ENCODE results near the gene MARCHF9.

MARCHF9 gene

DNA sequence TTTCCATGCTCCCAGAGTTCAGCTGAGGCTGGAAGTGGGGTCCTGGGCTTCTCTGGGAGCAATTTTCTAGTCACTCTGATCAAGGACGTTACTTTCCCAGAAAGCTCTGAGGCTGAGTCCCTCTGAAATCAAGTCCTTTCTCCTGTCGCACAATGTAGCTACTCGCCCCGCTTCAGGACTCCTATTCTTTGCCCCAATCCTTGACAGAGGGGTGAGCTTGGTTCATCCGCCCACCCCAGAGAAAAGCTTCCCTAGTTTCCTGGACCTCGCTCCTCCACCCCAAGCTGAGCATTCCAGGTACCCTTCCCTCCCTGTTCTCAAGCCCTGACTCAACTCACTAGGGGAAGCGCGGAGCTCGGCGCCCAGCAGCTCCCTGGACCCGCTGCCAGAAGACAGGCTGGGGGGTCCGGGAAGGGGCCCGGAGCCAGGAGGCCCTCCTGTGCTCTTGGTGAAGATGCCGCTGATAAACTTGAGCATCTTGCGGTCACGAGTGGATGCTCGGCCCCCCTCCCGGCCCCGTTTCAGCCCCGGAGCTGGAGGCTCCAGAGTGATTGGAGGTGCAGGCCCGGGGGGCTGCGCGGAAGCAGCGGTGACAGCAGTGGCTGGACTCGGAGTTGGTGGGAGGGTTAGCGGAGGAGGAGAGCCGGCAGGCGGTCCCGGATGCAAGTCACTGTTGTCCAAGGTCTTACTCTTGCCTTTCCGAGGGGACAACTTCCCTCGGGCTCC, 18.0 kb upstream of the MARCHF9 start:
- no peak for FAIRE-seq
- no peak for DNase-seq (ENCODE audit: extremely low spot score, insufficient read length, low read depth)

DNA sequence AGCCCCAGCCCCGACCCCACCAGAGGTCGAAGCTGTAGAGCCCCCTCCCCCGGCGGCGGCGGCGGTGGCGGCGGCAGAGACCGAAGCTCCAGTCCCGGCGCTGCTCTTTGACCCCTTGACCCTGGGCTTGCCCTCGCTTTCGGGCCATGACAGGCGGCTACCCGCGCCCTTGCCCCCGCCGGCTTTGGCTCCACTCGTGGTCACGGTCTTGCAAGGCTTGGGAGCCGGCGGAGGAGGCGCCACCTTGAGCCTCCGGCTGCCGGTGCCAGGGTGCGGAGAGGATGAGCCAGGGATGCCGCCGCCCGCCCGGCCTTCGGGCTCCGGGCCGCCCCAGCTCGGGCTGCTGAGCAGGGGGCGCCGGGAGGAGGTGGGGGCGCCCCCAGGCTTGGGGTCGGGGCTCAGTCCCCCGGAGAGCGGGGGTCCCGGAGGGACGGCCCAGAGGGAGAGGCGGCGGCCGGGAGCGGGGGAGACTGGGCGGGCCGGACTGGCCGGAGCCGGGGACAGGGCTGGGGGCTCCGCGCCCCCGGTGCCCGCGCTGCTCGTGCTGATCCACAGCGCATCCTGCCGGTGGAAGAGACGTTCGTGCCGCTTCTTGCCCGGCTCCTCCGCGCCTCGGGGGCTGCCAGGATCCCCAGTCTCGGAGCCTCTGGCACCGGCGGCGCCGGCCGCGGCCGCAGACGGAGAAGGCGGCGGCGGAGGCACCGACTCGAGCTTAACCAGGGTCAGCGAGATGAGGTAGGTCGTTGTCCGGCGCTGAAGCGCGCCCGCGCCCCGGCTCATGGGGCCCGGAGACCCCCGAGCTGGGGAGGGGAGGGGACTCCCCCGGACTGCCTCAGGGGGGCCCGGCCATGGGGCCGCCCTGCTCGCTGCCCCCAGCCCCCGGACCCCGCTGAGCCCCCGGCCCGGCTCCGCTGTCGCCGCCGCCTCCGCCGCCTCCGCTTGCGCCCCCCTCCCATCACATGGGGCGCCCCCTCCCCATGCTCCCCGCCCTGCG, 17.1 kb upstream of the MARCHF9 start:
- DNase-seq (ENCODE audit: extremely low spot score, insufficient read length, low read depth), result no peak
- FAIRE-seq, result no peak

DNA sequence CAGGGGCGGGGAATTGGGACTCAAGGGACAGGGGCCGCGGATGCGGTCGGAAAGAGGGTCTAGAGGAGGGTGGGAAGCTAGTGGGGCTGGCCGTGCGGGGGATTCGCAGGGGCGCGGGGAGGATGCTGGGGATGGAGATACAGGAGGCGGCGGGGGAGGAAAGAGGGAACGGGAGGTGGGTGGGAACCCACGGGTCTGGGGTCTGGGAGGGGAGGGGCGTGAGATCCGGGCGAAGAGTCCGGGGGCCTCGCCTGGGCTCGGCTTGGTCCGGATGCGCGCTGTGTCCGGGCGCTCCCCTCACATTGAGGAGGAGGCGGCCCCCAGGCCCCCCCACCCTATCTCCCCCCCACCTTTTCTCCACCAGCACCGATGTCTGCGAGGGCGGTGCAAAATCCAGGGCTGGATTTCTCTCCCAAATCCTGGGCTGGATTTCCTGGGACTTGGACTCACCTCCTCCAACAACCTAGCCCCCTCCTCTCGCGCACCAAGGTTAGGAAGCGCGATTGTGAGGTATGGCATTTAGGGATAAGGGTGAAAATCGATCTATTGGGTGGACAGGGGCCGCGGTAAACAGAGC, 16.2 kb upstream of the MARCHF9 start, which contains the start of gene AGAP2:
AGAP2 (minus strand) TSS at position 82 of the 577 bp plus-strand sequence. CDS start 496 bp downstream, outside the sequence.
- DNase-seq (ENCODE audit: extremely low spot score, insufficient read length, low read depth), result no peak
- FAIRE-seq, result no peak

DNA sequence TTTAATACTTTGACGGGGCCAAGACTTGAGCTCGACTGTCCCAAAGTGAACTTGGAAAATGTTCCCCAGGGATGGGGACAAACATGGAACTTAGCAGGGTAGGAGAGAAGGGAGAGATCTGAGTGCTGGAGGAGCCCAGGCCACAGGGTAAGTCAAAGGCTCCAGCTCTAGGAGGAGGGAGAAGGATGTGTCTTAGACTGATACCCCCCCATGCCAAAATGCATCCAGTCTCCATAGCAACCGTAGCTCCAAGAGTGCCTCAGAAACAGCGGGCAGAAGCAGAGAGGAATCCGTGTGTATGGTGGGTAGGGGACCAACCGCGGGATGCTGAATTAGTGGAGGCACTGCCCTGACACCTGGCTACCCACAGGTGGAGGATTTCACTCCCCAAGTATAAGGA, 15.5 kb upstream of the MARCHF9 start:
- DNase-seq (ENCODE audit: extremely low spot score, insufficient read length, low read depth) (no peak), FAIRE-seq (no peak)

DNA sequence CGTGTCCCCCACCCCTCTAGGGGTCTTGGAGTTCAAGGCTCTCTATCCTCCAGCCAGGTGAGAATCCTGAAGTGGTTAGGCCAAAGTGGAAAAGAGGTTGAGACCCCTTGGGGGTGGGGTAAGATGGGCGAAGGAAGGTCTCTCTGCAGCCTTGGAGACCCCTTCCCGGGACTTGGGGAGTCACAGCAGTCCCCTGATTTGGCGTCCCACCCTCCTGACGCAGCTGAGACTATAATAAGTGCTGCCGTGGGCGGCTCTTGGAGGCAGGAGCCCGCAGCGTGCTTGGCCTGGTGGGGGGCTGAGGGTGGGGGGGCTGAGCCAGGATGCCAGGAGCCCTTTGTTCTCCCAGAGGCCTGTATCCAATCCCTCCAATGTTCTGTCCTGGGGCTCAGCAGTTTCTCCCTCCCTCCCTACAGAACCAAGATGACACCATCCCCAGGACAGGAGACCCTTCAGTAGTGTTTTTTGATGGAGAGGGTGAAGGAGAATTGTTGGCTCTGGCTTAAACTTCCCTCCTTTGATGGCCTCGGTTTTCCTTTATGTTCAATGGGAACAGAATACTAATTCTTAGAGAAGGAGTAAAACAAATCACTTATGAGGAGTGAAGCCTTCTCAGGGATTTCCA, 14.9 kb upstream of the MARCHF9 start:
- DNase-seq (ENCODE audit: extremely low spot score, insufficient read length, low read depth), result no peak
- no peak for FAIRE-seq

DNA sequence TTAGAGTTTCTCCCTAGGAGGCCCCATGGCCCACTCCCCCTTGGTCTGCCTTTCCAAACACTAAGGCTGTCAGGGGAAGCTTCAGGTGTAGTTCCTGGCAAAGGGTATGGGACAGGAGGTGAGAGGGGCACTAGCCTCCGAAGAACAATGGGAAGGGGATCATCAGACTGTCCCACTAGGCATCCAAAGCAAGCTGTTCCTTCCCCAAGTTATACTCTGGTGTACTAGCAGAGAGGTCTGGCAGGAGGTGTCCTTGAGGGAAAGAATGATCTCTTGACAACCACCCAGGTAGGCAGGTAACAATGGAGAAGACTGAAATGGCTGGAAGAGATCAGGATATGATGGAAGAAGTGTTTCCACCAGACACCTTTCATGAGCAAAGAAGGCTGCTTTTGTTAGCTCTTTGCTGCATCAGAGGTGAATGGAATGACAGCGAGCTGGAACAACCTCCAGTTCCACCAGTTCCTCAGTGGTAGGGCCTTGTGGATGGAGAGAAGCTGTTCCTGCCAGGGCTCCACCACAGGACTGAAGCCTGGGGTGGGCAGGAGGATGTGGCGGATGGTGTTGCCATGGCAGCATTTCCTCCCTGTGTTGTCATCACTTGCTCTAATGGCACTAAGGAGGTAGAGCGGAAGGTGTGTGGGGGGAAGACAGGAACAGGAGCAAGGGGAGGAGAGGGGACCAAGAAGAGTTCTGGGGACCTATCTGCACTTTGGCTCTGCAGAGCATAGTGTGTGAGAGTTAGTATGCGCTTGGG, 14.1 kb upstream of the MARCHF9 start:
- peak; percentile 65 for DNase-seq (ENCODE audit: extremely low spot score, insufficient read length, low read depth)
- peak; percentile 81 for FAIRE-seq

DNA sequence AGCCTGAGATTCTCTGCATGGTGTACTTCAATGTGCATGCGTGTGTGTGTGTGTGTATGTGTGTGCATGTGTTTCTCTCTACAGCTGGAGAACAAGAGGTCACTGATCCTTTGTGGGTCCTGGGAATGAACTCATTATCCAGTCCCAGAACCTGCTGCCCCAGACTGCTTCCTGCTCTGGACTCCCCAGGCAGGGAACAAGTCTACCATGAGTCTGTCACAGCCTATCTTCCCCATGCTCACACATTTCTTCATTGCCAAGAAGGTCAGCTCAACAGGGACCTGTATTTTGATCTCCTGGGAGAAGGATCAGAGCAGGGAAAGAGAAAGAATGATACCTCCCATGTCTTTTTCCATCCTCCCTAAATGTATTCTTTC, 13.5 kb upstream of the MARCHF9 start:
- DNase-seq (ENCODE audit: extremely low spot score, insufficient read length, low read depth), result no peak
- no peak for FAIRE-seq

DNA sequence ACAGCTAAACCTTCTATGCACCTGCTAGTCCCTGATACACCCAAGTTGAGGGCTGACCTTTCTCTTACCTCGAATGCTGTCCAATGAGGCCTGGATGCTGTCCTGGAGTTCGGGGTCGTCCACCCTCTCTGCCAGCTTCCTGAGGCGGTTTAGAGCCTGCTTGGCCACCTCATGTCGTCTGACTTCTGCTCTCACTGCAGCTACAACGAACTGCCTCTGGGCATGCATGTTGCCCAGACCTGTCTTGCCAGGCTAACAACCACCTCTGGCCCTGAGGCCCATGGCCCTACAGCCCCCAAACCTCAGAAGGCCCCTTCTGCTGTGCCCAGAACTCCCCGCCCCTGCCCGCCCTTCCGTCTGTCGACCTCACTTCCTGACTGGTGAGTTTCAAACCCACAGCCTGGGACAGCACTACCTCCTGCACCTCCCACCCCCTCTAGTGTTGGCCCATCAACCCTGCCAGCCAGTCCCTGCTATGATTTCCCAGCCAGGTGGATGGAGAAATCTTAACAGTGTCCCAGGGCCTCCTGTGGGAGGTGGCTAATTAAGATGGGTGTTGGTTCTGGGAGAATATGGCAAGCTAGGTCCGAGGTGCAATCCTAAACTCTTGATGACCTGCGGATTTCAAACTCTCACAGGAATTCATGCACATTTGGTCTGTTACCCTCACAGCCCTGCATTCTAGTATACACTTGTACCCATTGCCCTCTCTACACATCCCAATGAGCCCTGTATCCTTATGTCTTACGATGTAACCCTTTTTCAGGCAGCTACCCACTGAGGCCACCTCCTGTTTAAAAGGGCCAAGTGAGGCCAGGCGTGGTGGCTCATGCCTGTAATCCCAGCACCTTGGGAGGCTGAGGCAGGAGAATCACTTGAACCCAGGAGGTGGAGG, 12.8 kb upstream of the MARCHF9 start:
- peak; percentile 83 for FAIRE-seq
- DNase-seq (ENCODE audit: extremely low spot score, insufficient read length, low read depth), result peak; percentile 65

DNA sequence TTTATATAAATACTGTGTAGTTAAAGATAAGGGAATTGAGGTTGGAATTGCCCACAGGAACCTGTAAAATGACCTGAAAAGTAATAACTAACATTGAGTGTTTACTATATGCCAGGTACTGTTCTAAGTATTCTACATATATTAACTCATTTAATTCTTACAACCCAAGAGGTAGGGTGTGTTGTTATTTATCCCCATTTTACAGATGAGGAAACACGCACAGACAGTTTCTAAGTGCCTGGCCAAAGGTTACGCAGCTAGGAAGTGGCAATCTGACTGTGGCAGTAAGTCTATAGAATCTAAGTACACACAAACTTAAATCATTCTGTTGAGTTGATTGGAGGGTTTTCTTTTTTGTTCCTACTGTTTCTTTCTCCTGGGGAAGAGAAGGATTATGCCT, 11.1 kb upstream of the MARCHF9 start:
- no peak for FAIRE-seq

DNA sequence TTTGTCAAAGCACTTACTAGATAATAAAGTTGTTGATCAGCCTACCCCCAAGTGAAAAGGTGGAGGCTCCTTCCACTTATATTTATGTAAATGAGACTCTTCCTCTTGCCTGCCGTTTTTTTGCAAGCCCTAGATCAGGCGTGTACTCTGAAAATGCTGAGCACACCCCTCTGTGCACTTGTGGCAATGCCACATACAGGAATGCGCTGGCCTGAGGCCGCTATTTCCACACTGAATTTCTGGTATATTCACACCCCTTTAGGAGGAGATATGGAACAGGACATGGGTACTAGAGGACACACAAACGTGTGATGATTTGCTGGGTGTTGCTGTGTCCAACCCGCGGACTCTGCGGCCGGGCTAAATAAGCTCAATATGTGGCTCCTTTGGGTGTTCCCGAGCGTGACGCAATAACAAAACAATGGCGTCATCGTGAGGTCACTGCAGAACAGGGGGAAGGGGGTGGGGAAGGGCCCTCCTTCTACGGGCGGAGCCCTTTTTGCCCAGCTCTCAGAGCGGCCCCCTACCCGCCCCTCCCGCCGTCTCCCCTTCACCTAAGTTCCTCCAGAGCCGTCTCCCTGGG, 10.6 kb upstream of the MARCHF9 start:
- no peak for FAIRE-seq
- DNase-seq (ENCODE audit: extremely low spot score, insufficient read length, low read depth), result no peak

More for the DNA sequence above, 11.1 kb upstream of the MARCHF9 start:
- no peak for DNase-seq (ENCODE audit: extremely low spot score, insufficient read length, low read depth)

DNA sequence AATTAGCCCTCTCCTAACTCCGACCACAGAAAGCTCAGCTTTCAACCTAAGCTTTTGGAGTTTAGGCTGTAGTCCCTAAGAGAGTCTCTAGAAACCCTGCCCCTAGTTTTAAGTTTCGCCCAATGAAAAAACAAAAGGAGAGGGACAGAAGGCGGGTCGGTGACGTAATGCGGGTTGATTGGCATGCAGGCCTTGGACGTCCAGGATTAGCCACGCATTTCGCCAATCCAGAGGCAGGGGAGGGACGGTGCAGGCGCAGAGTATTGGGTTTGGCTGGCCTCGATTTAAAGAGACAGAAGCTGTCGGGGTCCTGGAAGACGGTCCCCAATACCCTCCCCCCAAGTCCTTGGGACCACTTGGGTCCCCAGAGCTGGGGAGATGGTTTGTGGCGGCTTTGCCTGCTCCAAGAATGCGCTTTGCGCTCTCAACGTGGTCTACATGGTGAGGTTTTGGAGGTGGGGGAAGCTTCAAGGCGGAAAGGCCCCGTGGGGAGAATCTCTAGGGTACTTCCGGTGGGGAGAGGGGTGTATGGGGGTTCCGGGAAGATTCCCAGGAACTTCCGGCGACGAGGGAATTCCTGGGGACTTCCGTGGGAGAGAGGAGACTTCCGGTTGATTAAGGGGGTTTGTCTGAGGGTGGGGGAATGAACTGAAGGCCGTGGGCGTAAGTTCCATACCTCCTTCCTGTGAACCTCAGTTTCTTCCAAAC, 10.0 kb upstream of the MARCHF9 start, which contains the start of gene TSPAN31:
TSPAN31 (plus strand) TSS at position 263 of the 708 bp plus-strand sequence; CDS start at position 379, 116 bp downstream.
- peak; percentile 98 for FAIRE-seq

DNA sequence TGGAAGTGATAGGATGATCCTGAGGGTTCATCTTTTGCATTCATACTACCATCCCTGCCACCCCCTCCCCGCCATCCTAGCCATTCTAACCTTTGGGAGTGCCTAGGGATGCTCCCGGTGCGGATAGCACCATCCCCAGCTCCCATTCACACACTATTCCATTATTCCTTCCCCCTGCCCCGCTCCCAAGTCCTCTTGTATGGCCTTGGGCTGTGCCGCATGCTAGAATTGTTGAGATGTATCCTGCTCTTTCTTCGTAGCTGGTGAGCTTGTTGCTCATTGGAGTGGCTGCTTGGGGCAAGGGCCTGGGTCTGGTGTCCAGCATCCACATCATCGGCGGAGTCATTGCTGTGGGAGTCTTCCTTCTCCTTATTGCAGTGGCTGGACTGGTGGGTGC, 9.4 kb upstream of the MARCHF9 start:
- no peak for FAIRE-seq
- DNase-seq (ENCODE audit: extremely low spot score, insufficient read length, low read depth), result no peak

More for the DNA sequence above, 10.0 kb upstream of the MARCHF9 start, which contains the start of gene TSPAN31:
- peak; percentile 82 for DNase-seq (ENCODE audit: extremely low spot score, insufficient read length, low read depth)

DNA sequence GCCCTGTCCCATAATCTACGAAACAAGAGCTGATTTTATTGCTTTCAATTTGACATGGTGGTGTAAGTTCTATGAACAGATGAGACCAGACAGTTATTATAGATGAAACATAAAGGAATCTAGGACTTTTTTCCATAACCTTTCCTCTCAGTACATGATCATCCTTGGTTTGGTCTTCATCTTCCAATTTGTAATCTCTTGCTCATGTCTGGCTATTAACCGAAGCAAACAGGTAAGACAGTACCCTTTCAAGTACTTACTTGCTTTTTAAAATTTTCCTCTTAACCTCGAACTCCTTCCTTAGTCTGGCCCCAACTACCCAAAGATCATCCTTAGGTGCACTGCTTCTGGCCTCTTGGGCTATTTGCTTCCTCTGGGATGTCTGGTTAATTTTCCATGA, 8.9 kb upstream of the MARCHF9 start:
- FAIRE-seq (no peak), DNase-seq (ENCODE audit: extremely low spot score, insufficient read length, low read depth) (no peak)

DNA sequence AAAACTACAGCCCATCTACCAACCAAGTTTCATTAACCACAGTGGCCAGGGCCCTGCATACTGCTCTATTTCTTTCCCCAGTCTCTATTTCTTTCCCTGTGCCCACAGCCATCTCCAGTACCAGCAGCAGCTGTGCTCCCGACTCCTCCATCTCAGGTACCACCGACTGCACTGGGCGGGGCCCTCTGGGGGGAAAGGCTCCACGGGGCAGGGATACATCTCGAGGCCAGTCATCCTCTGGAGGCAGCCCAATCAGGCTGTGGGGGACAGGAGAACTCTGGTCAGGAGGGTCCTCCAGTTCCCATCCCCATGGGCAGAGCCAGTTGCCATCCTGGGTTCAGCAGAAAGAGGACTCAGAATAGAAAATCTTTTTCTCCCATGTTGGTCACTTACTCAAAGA, 5.8 kb upstream of the MARCHF9 start:
- FAIRE-seq, result no peak
- DNase-seq (ENCODE audit: extremely low spot score, insufficient read length, low read depth), result no peak

DNA sequence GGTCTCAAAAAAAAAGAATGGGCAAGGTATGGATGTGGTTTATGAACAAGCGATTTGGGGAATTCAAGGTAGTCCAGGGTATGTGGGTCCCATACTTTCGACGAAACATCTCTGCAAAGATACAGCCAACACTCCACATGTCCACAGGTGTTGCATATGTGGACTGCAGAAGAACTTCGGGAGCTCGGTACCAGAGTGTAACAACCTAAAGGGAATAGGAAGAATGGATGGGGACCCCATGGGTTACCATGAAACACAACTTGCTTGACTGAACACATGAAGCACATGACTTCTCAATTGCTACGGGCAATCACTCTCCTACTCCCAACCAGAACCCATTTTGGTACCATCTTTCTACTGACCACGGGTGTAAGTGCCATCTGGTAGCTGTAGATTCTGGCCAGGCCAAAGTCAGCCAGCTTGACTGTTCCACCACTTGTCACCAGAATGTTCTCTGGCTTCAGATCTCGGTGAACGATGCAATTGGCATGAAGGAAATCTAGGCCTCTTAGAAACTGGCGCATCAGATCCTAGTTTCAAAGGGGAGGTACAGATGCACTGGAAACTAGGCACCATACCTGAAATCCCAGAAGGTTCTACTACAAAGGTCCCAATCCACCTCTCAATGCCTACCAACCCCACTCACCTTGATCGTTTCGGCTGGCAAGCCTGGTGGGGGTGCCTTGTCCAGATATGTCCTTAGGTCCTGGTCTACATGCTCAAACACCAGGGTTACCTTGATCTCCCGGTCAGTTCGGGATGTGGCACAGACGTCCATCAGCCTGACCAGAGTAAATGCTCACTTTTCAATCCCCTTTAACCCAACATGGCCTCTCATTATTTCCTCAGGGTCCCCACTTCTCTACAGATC, 4.1 kb upstream of the MARCHF9 start:
- DNase-seq (ENCODE audit: extremely low spot score, insufficient read length, low read depth), result no peak
- FAIRE-seq, result no peak

DNA sequence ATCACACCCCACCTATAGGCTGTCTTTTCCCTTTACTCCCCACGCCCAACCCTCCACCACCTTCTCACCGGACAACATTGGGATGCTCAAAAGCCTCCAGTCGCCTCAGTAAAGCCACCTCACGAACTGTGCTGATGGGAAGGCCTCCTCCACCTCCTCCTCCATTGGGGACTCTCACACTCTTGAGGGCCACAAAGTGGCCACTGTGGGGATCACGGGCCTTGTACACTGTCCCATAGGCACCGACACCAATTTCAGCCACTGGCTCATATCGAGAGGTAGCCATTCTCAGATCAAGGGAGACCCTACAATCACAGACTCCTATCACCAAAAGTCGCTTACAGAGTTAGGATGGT, 3.5 kb upstream of the MARCHF9 start:
- FAIRE-seq (no peak), DNase-seq (ENCODE audit: extremely low spot score, insufficient read length, low read depth) (no peak)

Measured in GM18507 (cell line).